SU-DHL-6 (cell line): ENCODE measurements around the gene ZBTB49.

ENCODE experiments used
- H2AFZ ChIP-seq: fragments of 200-600 bp; sonication (generic); 2 replicates; pipeline ENCODE4 v1.6.1; 2014; ENCODE audit warnings: low read depth, mild to moderate bottlenecking, moderate library complexity, mixed read lengths, antibody characterized with exemption, low read length; ENCODE audit not compliant: severe bottlenecking
- H3F3A ChIP-seq: fragments of 200-600 bp; shearing (Covaris generic); 2 replicates; pipeline ENCODE4 v1.6.0; 2016; ENCODE audit warnings: antibody characterized with exemption, mild to moderate bottlenecking; ENCODE audit not compliant: insufficient read depth
- H3K27ac ChIP-seq: fragments of 200-600 bp; sonication (generic); 2 replicates; pipeline ENCODE4 v1.5.1; 2016; ENCODE audit warnings: low read depth, mild to moderate bottlenecking, low read length, moderate library complexity, mixed read lengths
- H3K27me3 ChIP-seq: fragments of 200-600 bp; sonication (generic), shearing (Covaris generic); 2 replicates; pipeline ENCODE4 v1.6.0; 2014; ENCODE audit warnings: mild to moderate bottlenecking, low read length
- H3K36me3 ChIP-seq: fragments of 200-600 bp; sonication (generic); 2 replicates; pipeline ENCODE4 v1.6.1; 2014; ENCODE audit warnings: mild to moderate bottlenecking, low read length, mixed read lengths
- H3K4me2 ChIP-seq: fragments of 300-600, 200-600 bp; shearing (Covaris generic), sonication (generic); 2 replicates; pipeline ENCODE4 v1.6.0; 2014; ENCODE audit warnings: low read length, low read depth, mild to moderate bottlenecking; ENCODE audit not compliant: poor library complexity, severe bottlenecking
- H3K4me3 ChIP-seq: fragments of 200-600 bp; sonication (generic); 2 replicates; pipeline ENCODE4 v1.5.1; 2014; ENCODE audit warnings: antibody characterized with exemption, low read length, mild to moderate bottlenecking, mixed read lengths; ENCODE audit not compliant: insufficient read depth, poor library complexity, severe bottlenecking
- H3K79me2 ChIP-seq: fragments of 200-600 bp; sonication (generic); 2 replicates; pipeline ENCODE4 v1.6.1; 2014; ENCODE audit warnings: mild to moderate bottlenecking, low read length, moderate library complexity; ENCODE audit not compliant: insufficient read depth
- H3K9ac ChIP-seq: fragments of 200-600 bp; sonication (generic); 2 replicates; pipeline ENCODE4 v1.7.0; 2014; ENCODE audit warnings: mild to moderate bottlenecking, low read length
- H3K9me2 ChIP-seq: fragments of 200-600 bp; sonication (generic); replicated peaks from 2 replicates; pipeline ENCODE4 v1.6.1; 2014; ENCODE audit warnings: low read length; ENCODE audit not compliant: insufficient read depth
- H3K9me3 ChIP-seq: fragments of 200-600 bp; sonication (generic); 2 replicates; pipeline ENCODE4 v1.6.1; 2014; ENCODE audit warnings: low read length, mixed read lengths; ENCODE audit not compliant: insufficient read depth
- H4K20me1 ChIP-seq: fragments of 200-600 bp; sonication (generic); 2 replicates; pipeline ENCODE4 v1.6.1; 2014; ENCODE audit warnings: low read depth, mild to moderate bottlenecking, antibody characterized with exemption, low read length, moderate library complexity, mixed read lengths
- CTCF ChIP-seq: fragments of 200-600 bp; sonication (generic); IDR thresholded peaks from one replicate; pipeline ENCODE4 v1.5.1; 2017; ENCODE audit warnings: antibody characterized with exemption, mild to moderate bottlenecking, low read length, moderate library complexity; ENCODE audit not compliant: insufficient read depth, poor library complexity, severe bottlenecking
- EZH2phosphoT487 ChIP-seq: fragments of 200-600 bp; sonication (generic), shearing (Covaris generic); conservative IDR thresholded peaks from 2 replicates; pipeline ENCODE4 v1.6.1; 2018; ENCODE audit warnings: mild to moderate bottlenecking, antibody characterized with exemption, low read length, moderate library complexity, mixed read lengths

Gene ZBTB49

GRCh38 chr4:4281787-4282186 is 8.3 kb upstream of the ZBTB49 start:
- no peak overlapping the region for H3K9ac ChIP-seq
- H3K27ac ChIP-seq: no peak overlapping the region
- H3K9me2 ChIP-seq: no peaks in the 10 kb centered on the region
- TF ChIP-seq EZH2phosphoT487 (no peak), CTCF (no peak)
- peaks cover 6% of the 10 kb centered on the region; the same call in 1 of the 2 replicates for H3F3A ChIP-seq
- no peaks in the 10 kb centered on the region for H3K27me3 ChIP-seq
- no peak overlapping the region for H3K4me3 ChIP-seq
- no peak overlapping the region for H2AFZ ChIP-seq
- H3K79me2 ChIP-seq: peaks cover 22% of the 10 kb centered on the region
- no peaks in the 10 kb centered on the region for H3K9me3 ChIP-seq
- no peaks in the 10 kb centered on the region for H4K20me1 ChIP-seq
- H3K4me2 ChIP-seq: no peak overlapping the region
- H3K36me3 ChIP-seq: peaks cover 49% of the 10 kb centered on the region

GRCh38 chr4:4284827-4285618 is 5.0 kb upstream of the ZBTB49 start:
- Histone ChIP-seq H3K27me3 (no peaks in the 10 kb centered on the region), H4K20me1 (no peaks in the 10 kb centered on the region), H3K79me2 (peaks cover 53% of the 10 kb centered on the region), H2AFZ (no peak overlapping the region), H3F3A (peaks cover 6% of the 10 kb centered on the region; the same call in 1 of the 2 replicates), H3K36me3 (peaks cover 29% of the 10 kb centered on the region; the same call in 1 of the 2 replicates), H3K4me3 (no peak overlapping the region), H3K27ac (no peak overlapping the region), H3K9me3 (no peaks in the 10 kb centered on the region), H3K9ac (no peak overlapping the region), H3K9me2 (no peaks in the 10 kb centered on the region), H3K4me2 (no peak overlapping the region)
- no peak for TF ChIP-seq CTCF

- H3K27me3 ChIP-seq: no peaks in the 10 kb centered on the region
- no peaks in the 10 kb centered on the region for H3K9me2 ChIP-seq
- H3K27ac ChIP-seq: no peak overlapping the region
- H3K4me2 ChIP-seq: peak overlapping the region; percentile 92
- no peak overlapping the region for H2AFZ ChIP-seq
- no peaks in the 10 kb centered on the region for H3K9me3 ChIP-seq
- no peak overlapping the region for H3K9ac ChIP-seq
- no peaks in the 10 kb centered on the region for H4K20me1 ChIP-seq
- H3K79me2 ChIP-seq: peaks cover 79% of the 10 kb centered on the region
- H3K4me3 ChIP-seq: no peak overlapping the region
- TF ChIP-seq EZH2phosphoT487: no peak
- TF ChIP-seq CTCF: no peak
- H3K36me3 ChIP-seq: peaks cover 13% of the 10 kb centered on the region; the same call in 1 of the 2 replicates
- no peaks in the 10 kb centered on the region for H3F3A ChIP-seq
Measured at GRCh38 chr4:4288098-4288497, 2.0 kb upstream of the ZBTB49 start.
